NCI-H446 (cell line): ENCODE results near the gene OR8D1.

Experiments used
- DNase-seq, 2 experiments: peaks; one replicate each; lab custom pipeline; 2025; lab: John Stamatoyannopoulos, UW

Gene OR8D1

GRCh38 chr11:124313849-124314248, at the start of gene OR8D1:
Gene OR8D1 (minus strand): TSS chr11:124313949. CDS start chr11:124310766, 3,183 bp downstream.
- no peak for DNase-seq

- no peak for DNase-seq
These were observed 45.8 kb upstream of the OR8D1 start for GRCh38 chr11:124359566-124359965.

- no peak for DNase-seq
These were observed 32.7 kb upstream of the OR8D1 start for GRCh38 chr11:124346311-124346955.

GRCh38 chr11:124344346-124344745, 30.6 kb upstream of the OR8D1 start:
- no peak for DNase-seq

- no peak for DNase-seq
These were observed 26.3 kb upstream of the OR8D1 start for GRCh38 chr11:124340142-124340447.

- DNase-seq = no peak
These were observed 25.8 kb upstream of the OR8D1 start for GRCh38 chr11:124339396-124340141.

- no peak for DNase-seq
These were observed 18.1 kb upstream of the OR8D1 start for GRCh38 chr11:124331873-124332272.

GRCh38 chr11:124329787-124330478, 16.2 kb upstream of the OR8D1 start:
- DNase-seq = no peak

GRCh38 chr11:124327775-124328174, 14.0 kb upstream of the OR8D1 start:
- DNase-seq = no peak

GRCh38 chr11:124322356-124322755, 8.6 kb upstream of the OR8D1 start:
- no peak for DNase-seq

GRCh38 chr11:124320097-124320496, 6.3 kb upstream of the OR8D1 start, which contains the start of gene OR8D2:
Gene OR8D2 (minus strand): TSS chr11:124320197. CDS start chr11:124320197, 0 bp downstream.
- DNase-seq = no peak

GRCh38 chr11:124315052-124315451, 1.3 kb upstream of the OR8D1 start:
- DNase-seq = no peak

GRCh38 chr11:124313131-124313530, 618 bp downstream of the OR8D1 start:
- DNase-seq = no peak

- DNase-seq = no peak
These were observed 2.1 kb downstream of the OR8D1 start for GRCh38 chr11:124311670-124312069.

- no peak for DNase-seq
These were observed 2.5 kb downstream of the OR8D1 start for GRCh38 chr11:124311269-124311668.

- DNase-seq = no peak
These were observed 3.0 kb downstream of the OR8D1 start for GRCh38 chr11:124310721-124311120.

- DNase-seq = no peak
These were observed 6.7 kb downstream of the OR8D1 start for GRCh38 chr11:124307093-124307492.

- DNase-seq = no peak
These were observed 11.2 kb downstream of the OR8D1 start for GRCh38 chr11:124302347-124303125.

GRCh38 chr11:124301548-124301947, 12.2 kb downstream of the OR8D1 start:
- no peak for DNase-seq

GRCh38 chr11:124297921-124298320, 15.8 kb downstream of the OR8D1 start:
- DNase-seq = no peak

- no peak for DNase-seq
These were observed 17.7 kb downstream of the OR8D1 start for GRCh38 chr11:124296016-124296415.

GRCh38 chr11:124294687-124295086, 19.1 kb downstream of the OR8D1 start:
- no peak for DNase-seq
